Keratinocyte (primary cell): ENCODE results near the gene CRIM1. TPM values are rescaled to one million over a fixed set of nuclear protein-coding genes. Genes with fewer than 3 reads are reported as not detected.

ENCODE experiments used
- DNase-seq: peaks from one replicate; pipeline ENCODE4 v3.0.0-alpha.2; 2011; ENCODE audit warnings: low read depth, missing footprints, low spot score
- FAIRE-seq: peaks from 2 replicates; lab custom pipeline; 2011; peaks lifted over from hg19 to GRCh38; lab: Jason Lieb, UNC
- H2AFZ ChIP-seq: 2 replicates; pipeline ENCODE4 v1.6.0; 2012; ENCODE audit warnings: low read length, control low read depth, inconsistent platforms; ENCODE audit not compliant: control insufficient read depth
- H3K27ac ChIP-seq: 2 replicates; pipeline ENCODE4 v1.5.1; 2011; ENCODE audit warnings: low read length; ENCODE audit not compliant: control insufficient read depth, insufficient read depth
- H3K27me3 ChIP-seq: 3 replicates; pipeline ENCODE4 v1.6.0; 2011; ENCODE audit warnings: low read length; ENCODE audit not compliant: control insufficient read depth, insufficient read depth; ENCODE audit errors: extremely low read depth
- H3K36me3 ChIP-seq, 2 experiments: 2 replicates in 1 of 2; 3 replicates in 1 of 2; pipeline ENCODE4 v1.5.1; 2011; ENCODE audit warnings: low read length in 2 of 2, mild to moderate bottlenecking in 1 of 2; ENCODE audit not compliant: control insufficient read depth in 2 of 2, insufficient read depth in 2 of 2; ENCODE audit errors: extremely low read depth in 1 of 2
- H3K4me1 ChIP-seq: 3 replicates; pipeline ENCODE4 v1.5.1; 2011; ENCODE audit warnings: low read length; ENCODE audit not compliant: control insufficient read depth, insufficient read depth; ENCODE audit errors: extremely low read depth
- H3K4me2 ChIP-seq: 3 replicates; pipeline ENCODE4 v1.6.0; 2011; ENCODE audit warnings: low read depth, low read length; ENCODE audit not compliant: control insufficient read depth, insufficient read depth; ENCODE audit errors: extremely low read depth
- H3K4me3 ChIP-seq, 3 experiments: fragments of 200-600 bp in 1 of 3; sonication (generic) in 1 of 3; 2 replicates in 2 of 3; 3 replicates in 1 of 3; pipeline ENCODE4 v1.5.1; 2011 to 2016; ENCODE audit warnings: low read length in 3 of 3, mild to moderate bottlenecking in 3 of 3, control low read depth in 2 of 3, inconsistent platforms in 1 of 3, low read depth in 1 of 3, mixed read lengths in 1 of 3, mixed run types in 1 of 3, moderate library complexity in 1 of 3; ENCODE audit not compliant: control insufficient read depth in 2 of 3, insufficient read depth in 2 of 3; ENCODE audit errors: extremely low read depth in 1 of 3
- H3K79me2 ChIP-seq: 2 replicates; pipeline ENCODE4 v1.6.0; 2012; ENCODE audit warnings: low read length; ENCODE audit not compliant: control insufficient read depth, insufficient read depth
- H3K9ac ChIP-seq: 3 replicates; pipeline ENCODE4 v1.6.0; 2011; ENCODE audit warnings: low read length; ENCODE audit not compliant: control insufficient read depth, insufficient read depth; ENCODE audit errors: extremely low read depth
- H3K9me1 ChIP-seq: 3 replicates; pipeline ENCODE4 v1.6.0; 2011; ENCODE audit warnings: low read length; ENCODE audit not compliant: control insufficient read depth, insufficient read depth; ENCODE audit errors: extremely low read depth
- H3K9me3 ChIP-seq: 2 replicates; pipeline ENCODE4 v1.5.1; 2012; ENCODE audit warnings: low read depth, low read length; ENCODE audit not compliant: control insufficient read depth
- H4K20me1 ChIP-seq: 3 replicates; pipeline ENCODE4 v1.6.0; 2011; ENCODE audit warnings: low read length; ENCODE audit not compliant: control insufficient read depth, insufficient read depth; ENCODE audit errors: extremely low read depth
- EZH2 ChIP-seq: IDR thresholded peaks from one replicate; pipeline ENCODE4 v1.6.1; 2012; ENCODE audit warnings: inconsistent platforms, mild to moderate bottlenecking, low read length, moderate library complexity
- dilution Hi-C: fragments of 300-500 bp; cut with MboI; formaldehyde crosslinking; loops from one replicate; pipeline ENCODE4 v1.7.0; 2020; ENCODE audit warnings: low sequenced_read_pairs; ENCODE audit not compliant: extremely low pct_ligation_motif_present
- polyA plus RNA-seq, 5 experiments: library from polyadenylated mRNA; depleted of rRNA in 3 of 5; stranded (reverse) in 3 of 5; stranded (forward) in 1 of 5; unstranded in 1 of 5; fragments of >200 nt; gene quantifications; 1 replicate in 1 of 5; 2 replicates in 3 of 5; 3 replicates in 1 of 5; pipeline versions ENCODE4 v1.2.1 to v1.2.3, GENCODE V29; 2011 to 2012; ENCODE audit warnings: missing spikeins in 2 of 5, low read depth in 1 of 5, low replicate concordance in 1 of 5
- TF ChIP-seq, protein P1 (sequence below), 3 experiments: IDR thresholded peaks in 1 of 3; conservative IDR thresholded peaks in 1 of 3; optimal IDR thresholded peaks in 1 of 3; 2 replicates in 2 of 3; 3 replicates in 1 of 3; pipeline versions ENCODE3 to v1.5.1; 2011; ENCODE audit warnings: low read length in 3 of 3, mild to moderate bottlenecking in 3 of 3, moderate library complexity in 2 of 3, control low read depth in 1 of 3, inconsistent platforms in 1 of 3; ENCODE audit not compliant: insufficient read depth in 2 of 3; ENCODE audit errors: extremely low read depth in 1 of 3

The CRIM1 gene
- polyA plus RNA-seq, 1 donor (not counting 4 experiments of a cell fraction or from before 2014, with no cell fraction given) = 98.3 TPM

DNA sequence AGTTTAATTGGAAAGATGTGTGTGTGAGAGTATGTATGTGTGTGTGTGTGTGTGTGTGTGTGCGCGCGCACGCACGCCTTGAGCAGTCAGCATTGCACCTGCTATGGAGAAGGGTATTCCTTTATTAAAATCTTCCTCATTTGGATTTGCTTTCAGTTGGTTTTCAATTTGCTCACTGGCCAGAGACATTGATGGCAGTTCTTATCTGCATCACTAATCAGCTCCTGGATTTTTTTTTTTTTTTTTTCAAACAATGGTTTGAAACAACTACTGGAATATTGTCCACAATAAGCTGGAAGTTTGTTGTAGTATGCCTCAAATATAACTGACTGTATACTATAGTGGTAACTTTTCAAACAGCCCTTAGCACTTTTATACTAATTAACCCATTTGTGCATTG, 194.4 kb downstream of the CRIM1 start:
- FAIRE-seq = no peak
- dilution Hi-C loops = no loop called here

DNA sequence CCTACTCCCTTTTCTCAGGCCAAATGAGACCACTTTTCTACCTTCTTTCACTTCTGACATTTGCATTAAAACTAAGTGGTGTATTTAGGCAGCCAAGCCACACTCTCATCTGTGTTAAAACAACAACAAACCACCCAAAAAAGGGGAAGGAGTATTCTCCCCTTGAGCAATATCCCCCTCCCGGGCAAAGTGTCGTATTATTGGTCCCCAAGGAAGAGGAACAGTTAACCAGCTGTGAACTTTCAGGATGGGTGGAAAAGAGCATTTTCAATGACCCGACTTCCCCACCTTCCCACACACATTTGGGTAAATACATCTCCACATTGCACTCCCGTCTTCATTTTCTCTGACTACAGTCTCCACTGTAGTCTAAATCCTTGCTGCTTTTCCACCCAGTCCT, 198.1 kb downstream of the CRIM1 start:
- H3K9ac ChIP-seq = no peak overlapping the region
- no peaks in the 10 kb centered on the region for H3K9me3 ChIP-seq
- dilution Hi-C loops = no loop called here
- H4K20me1 ChIP-seq = no peaks in the 10 kb centered on the region
- H3K4me2 ChIP-seq = no peak overlapping the region
- no peak overlapping the region for H2AFZ ChIP-seq
- no peak for TF ChIP-seq EZH2
- TF ChIP-seq, protein P1, sequence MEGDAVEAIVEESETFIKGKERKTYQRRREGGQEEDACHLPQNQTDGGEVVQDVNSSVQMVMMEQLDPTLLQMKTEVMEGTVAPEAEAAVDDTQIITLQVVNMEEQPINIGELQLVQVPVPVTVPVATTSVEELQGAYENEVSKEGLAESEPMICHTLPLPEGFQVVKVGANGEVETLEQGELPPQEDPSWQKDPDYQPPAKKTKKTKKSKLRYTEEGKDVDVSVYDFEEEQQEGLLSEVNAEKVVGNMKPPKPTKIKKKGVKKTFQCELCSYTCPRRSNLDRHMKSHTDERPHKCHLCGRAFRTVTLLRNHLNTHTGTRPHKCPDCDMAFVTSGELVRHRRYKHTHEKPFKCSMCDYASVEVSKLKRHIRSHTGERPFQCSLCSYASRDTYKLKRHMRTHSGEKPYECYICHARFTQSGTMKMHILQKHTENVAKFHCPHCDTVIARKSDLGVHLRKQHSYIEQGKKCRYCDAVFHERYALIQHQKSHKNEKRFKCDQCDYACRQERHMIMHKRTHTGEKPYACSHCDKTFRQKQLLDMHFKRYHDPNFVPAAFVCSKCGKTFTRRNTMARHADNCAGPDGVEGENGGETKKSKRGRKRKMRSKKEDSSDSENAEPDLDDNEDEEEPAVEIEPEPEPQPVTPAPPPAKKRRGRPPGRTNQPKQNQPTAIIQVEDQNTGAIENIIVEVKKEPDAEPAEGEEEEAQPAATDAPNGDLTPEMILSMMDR (optimal IDR thresholded peaks at IDR 0.05 in 1 of 3, IDR thresholded peaks at IDR 0.05 in 1 of 3, conservative IDR thresholded peaks at IDR 0.05 in 1 of 3; ENCODE audit: extremely low read depth in 1 of 3, insufficient read depth in 2 of 3, low read length in 3 of 3) = no peak
- H3K4me1 ChIP-seq = no peaks in the 10 kb centered on the region
- peaks cover 2 to 8% of the 10 kb centered on the region in 2 experiments for H3K36me3 ChIP-seq
- no peaks in the 10 kb centered on the region for H3K79me2 ChIP-seq
- no peaks in the 10 kb centered on the region for H3K9me1 ChIP-seq
- H3K27me3 ChIP-seq = no peaks in the 10 kb centered on the region
- H3K27ac ChIP-seq = no peak overlapping the region
- no peak for FAIRE-seq
- no peak overlapping the region for H3K4me3 ChIP-seq
- DNase-seq = no peak

More for the DNA sequence above, 194.4 kb downstream of the CRIM1 start:
- H3K4me2 ChIP-seq = no peak overlapping the region
- TF ChIP-seq, protein P1 (optimal IDR thresholded peaks at IDR 0.05 in 1 of 3, IDR thresholded peaks at IDR 0.05 in 1 of 3, conservative IDR thresholded peaks at IDR 0.05 in 1 of 3; ENCODE audit: extremely low read depth in 1 of 3, insufficient read depth in 2 of 3, low read length in 3 of 3) = no peak
- no peak for TF ChIP-seq EZH2
- no peak for DNase-seq
- H3K36me3 ChIP-seq = peaks cover 9 to 13% of the 10 kb centered on the region in 2 experiments
- no peaks in the 10 kb centered on the region for H3K79me2 ChIP-seq
- no peak overlapping the region for H3K27ac ChIP-seq
- H3K27me3 ChIP-seq = no peaks in the 10 kb centered on the region
- no peak overlapping the region for H3K4me3 ChIP-seq
- H2AFZ ChIP-seq = no peak overlapping the region
- no peak overlapping the region for H3K9ac ChIP-seq
- H3K9me3 ChIP-seq = no peaks in the 10 kb centered on the region
- no peaks in the 10 kb centered on the region for H3K9me1 ChIP-seq
- no peaks in the 10 kb centered on the region for H3K4me1 ChIP-seq
- H4K20me1 ChIP-seq = no peaks in the 10 kb centered on the region
